ENCODE data around the gene LRRC75A.

Gene LRRC75A

DNA sequence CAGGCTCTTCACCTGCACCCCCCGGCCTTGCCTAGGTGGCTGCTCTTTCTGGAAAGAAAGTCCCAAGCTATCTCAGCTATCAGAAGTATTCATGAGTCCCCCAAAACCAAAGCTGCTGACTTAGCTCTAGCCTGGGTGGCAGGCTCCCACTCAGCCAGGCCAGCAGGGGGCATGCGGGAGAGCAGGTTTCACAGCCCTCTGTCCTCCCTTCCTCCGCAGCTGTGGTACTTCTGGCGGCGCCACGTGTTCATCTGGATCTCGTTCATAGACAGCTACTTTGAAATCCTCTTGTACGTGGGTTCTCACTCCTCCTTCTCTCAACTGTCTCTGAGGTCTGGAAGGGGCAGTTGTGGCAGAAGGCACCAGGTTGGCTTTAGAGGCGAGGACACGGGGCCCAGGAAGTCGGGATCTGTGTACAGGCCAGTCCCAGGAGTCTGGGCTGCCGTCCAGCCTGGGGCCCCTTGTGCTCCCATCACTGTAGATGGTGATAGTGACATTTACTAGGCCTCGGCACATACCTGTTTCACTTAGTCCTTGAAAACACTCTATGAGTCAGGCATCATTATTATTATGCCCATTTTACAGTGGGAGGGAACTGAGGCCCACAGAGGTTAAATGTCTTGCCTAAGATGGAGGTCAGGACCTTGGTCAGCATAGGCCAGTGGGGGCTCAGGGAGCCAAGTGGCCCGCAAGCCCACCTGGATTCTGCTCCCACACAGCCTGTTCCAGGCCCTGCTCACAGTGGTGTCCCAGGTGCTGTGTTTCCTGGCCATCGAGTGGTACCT lies 63.7 kb downstream of the LRRC75A start:
- Histone ChIP-seq H3K9me3 (ENCODE audit: control insufficient read depth in 1 of 2, low read length in 2 of 2) (no peaks in the 10 kb centered on the region), H3K36me3 (ENCODE audit: control insufficient read depth in 1 of 2, insufficient read depth in 2 of 2, low read length in 2 of 2) (peaks cover under 1 to 34% of the 10 kb centered on the region in 2 donors), H3K27me3 (ENCODE audit: control insufficient read depth in 1 of 2, insufficient read depth in 2 of 2, low read length in 2 of 2) (no peaks in the 10 kb centered on the region), H3K4me1 (ENCODE audit: control insufficient read depth in 1 of 2, insufficient read depth in 2 of 2, low read length in 2 of 2) (no peaks in the 10 kb centered on the region), H3K4me3 (ENCODE audit: low read depth in 1 of 2, low read length in 2 of 2) (no peak overlapping the region), H3K9ac (ENCODE audit: low read depth in 1 of 2, low read length in 2 of 2) (no peak overlapping the region), H3K27ac (ENCODE audit: low read depth, low read length) (no peak overlapping the region)

DNA sequence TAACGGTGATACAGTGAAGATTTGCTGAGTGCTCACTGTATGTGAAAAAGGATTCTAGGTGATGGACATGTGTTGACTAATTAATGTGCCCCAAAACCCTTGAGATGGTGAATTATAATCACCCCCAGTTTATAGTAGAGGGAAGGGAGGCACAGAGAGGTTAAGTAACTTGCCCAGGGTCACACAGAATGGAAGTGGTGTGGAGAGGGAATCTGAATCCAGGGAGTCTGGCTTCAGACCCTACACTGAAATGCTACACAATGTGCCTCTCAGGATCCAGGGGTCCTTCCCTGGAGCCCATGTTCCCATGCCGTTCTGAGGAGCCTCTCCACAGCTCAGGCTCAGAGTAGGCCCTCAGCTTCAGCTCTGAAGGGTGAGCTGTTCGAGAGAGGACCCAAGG lies 65.0 kb downstream of the LRRC75A start:
- Histone ChIP-seq H3K4me3 (ENCODE audit: low read depth in 1 of 2, low read length in 2 of 2) (no peak overlapping the region), H3K27me3 (ENCODE audit: control insufficient read depth in 1 of 2, insufficient read depth in 2 of 2, low read length in 2 of 2) (no peaks in the 10 kb centered on the region), H3K27ac (ENCODE audit: low read depth, low read length) (no peak overlapping the region), H3K9me3 (ENCODE audit: control insufficient read depth in 1 of 2, low read length in 2 of 2) (no peaks in the 10 kb centered on the region), H3K4me1 (ENCODE audit: control insufficient read depth in 1 of 2, insufficient read depth in 2 of 2, low read length in 2 of 2) (no peaks in the 10 kb centered on the region), H3K9ac (ENCODE audit: low read depth in 1 of 2, low read length in 2 of 2) (no peak overlapping the region), H3K36me3 (ENCODE audit: control insufficient read depth in 1 of 2, insufficient read depth in 2 of 2, low read length in 2 of 2) (peaks cover 0 to 41% of the 10 kb centered on the region in 2 donors)

DNA sequence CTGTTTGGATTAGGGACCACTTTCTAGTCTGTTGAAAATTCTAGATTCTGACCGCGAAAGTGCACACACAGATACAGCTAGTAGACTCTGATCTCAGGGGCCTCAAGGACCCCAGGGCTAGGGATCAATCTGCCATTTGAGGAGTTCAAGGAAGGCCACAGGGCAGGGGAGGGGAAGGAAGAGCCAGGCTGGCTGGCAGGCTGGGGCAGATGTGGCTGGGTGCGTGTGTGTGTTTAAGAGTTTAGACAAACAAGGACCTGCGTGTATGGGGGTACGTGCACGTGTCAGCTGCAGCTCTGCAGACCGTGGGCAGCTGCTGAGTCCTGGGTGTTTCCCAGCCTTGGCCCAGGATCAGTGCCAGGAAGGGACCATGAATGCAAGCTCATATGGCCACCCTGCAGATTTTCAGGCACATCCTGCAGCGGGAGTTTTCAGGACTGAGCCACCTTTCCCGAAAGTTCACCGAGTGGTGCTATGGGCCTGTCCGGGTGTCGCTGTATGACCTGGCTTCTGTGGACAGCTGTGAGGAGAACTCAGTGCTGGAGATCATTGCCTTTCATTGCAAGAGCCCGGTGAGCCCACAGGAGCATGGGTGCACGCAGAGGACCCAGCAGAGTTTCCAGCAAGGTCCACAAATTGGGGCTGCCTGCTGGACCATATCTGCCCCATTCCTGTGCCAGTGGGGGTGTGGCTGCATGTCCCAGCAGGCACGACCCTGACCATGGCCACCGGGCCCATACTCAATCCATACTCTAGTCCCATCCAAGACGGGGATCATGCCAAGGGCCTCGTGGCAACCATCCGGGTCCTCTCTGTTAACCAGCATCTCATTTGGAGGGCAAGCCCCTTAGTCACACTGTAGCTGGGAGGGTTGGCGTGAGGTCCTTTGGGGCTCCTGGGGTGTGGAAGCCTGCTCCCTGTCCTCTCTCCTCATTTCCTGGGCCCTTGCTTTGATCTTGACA lies 66.0 kb downstream of the LRRC75A start:
- H3K27ac ChIP-seq (ENCODE audit: low read depth, low read length), result no peak overlapping the region
- no peak overlapping the region for H3K4me3 ChIP-seq (ENCODE audit: low read depth in 1 of 2, low read length in 2 of 2)
- H3K9me3 ChIP-seq (ENCODE audit: control insufficient read depth in 1 of 2, low read length in 2 of 2), result no peaks in the 10 kb centered on the region
- H3K4me1 ChIP-seq (ENCODE audit: control insufficient read depth in 1 of 2, insufficient read depth in 2 of 2, low read length in 2 of 2), result no peaks in the 10 kb centered on the region
- H3K27me3 ChIP-seq (ENCODE audit: control insufficient read depth in 1 of 2, insufficient read depth in 2 of 2, low read length in 2 of 2), result no peaks in the 10 kb centered on the region
- H3K36me3 ChIP-seq (ENCODE audit: control insufficient read depth in 1 of 2, insufficient read depth in 2 of 2, low read length in 2 of 2), result peaks cover 0 to 41% of the 10 kb centered on the region in 2 donors
- H3K9ac ChIP-seq (ENCODE audit: low read depth in 1 of 2, low read length in 2 of 2), result no peak overlapping the region

DNA sequence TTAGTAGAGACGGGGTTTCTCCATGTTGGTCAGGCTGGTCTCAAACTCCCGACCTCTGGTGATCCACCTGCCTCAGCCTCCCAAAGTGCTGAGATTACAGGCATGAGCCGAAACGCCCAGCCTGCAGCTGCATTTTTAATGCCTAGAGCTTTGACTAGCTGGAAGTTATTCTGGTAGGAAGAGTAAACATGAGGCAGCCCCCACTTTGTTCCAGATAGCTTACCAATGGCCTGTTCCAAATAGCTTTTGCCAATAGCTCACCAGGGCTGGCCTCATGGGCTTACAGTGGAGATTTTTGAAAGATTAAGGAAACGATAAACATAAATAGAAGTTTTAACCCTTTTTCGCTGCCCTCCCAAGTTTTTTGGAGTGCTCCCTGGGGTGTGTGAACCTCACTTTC lies 66.8 kb downstream of the LRRC75A start:
- Histone ChIP-seq H3K27ac (ENCODE audit: low read depth, low read length) (no peak overlapping the region), H3K4me1 (ENCODE audit: control insufficient read depth in 1 of 2, insufficient read depth in 2 of 2, low read length in 2 of 2) (peaks cover 0 to under 1% of the 10 kb centered on the region in 2 donors), H3K36me3 (ENCODE audit: control insufficient read depth in 1 of 2, insufficient read depth in 2 of 2, low read length in 2 of 2) (peaks cover 0 to 41% of the 10 kb centered on the region in 2 donors), H3K27me3 (ENCODE audit: control insufficient read depth in 1 of 2, insufficient read depth in 2 of 2, low read length in 2 of 2) (no peaks in the 10 kb centered on the region), H3K9me3 (ENCODE audit: control insufficient read depth in 1 of 2, low read length in 2 of 2) (no peaks in the 10 kb centered on the region), H3K4me3 (ENCODE audit: low read depth in 1 of 2, low read length in 2 of 2) (no peak overlapping the region), H3K9ac (ENCODE audit: low read depth in 1 of 2, low read length in 2 of 2) (no peak overlapping the region)

DNA sequence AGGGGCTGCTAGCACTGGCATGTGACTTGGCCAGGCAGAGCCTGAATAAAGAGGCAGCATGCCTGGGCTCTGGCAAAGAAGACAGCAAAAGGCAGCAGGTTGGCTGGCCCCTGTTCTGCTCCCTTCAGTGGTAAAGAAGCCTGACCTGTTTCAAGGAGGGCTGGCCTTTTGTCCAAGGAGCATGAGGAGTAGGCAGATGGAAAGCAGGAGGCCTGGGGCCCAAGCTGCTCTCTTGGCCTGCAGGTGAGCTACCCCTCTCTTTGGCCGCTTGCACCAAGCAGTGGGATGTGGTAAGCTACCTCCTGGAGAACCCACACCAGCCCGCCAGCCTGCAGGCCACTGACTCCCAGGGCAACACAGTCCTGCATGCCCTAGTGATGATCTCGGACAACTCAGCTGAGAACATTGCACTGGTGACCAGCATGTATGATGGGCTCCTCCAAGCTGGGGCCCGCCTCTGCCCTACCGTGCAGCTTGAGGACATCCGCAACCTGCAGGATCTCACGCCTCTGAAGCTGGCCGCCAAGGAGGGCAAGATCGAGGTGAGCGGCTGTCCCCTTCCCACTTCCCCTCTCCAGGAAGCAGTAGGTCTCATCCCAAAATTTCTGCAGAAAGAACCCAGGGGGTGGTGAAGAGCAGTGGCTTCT lies 68.6 kb downstream of the LRRC75A start:
- no peaks in the 10 kb centered on the region for H3K9me3 ChIP-seq (ENCODE audit: control insufficient read depth in 1 of 2, low read length in 2 of 2)
- H3K36me3 ChIP-seq (ENCODE audit: control insufficient read depth in 1 of 2, insufficient read depth in 2 of 2, low read length in 2 of 2), result peaks cover 0 to 37% of the 10 kb centered on the region in 2 donors
- H3K4me3 ChIP-seq (ENCODE audit: low read depth in 1 of 2, low read length in 2 of 2), result no peak overlapping the region
- no peak overlapping the region for H3K9ac ChIP-seq (ENCODE audit: low read depth in 1 of 2, low read length in 2 of 2)
- no peaks in the 10 kb centered on the region for H3K27me3 ChIP-seq (ENCODE audit: control insufficient read depth in 1 of 2, insufficient read depth in 2 of 2, low read length in 2 of 2)
- no peak overlapping the region for H3K27ac ChIP-seq (ENCODE audit: low read depth, low read length)
- H3K4me1 ChIP-seq (ENCODE audit: control insufficient read depth in 1 of 2, insufficient read depth in 2 of 2, low read length in 2 of 2), result peaks cover 16% of the 10 kb centered on the region in 2 donors

DNA sequence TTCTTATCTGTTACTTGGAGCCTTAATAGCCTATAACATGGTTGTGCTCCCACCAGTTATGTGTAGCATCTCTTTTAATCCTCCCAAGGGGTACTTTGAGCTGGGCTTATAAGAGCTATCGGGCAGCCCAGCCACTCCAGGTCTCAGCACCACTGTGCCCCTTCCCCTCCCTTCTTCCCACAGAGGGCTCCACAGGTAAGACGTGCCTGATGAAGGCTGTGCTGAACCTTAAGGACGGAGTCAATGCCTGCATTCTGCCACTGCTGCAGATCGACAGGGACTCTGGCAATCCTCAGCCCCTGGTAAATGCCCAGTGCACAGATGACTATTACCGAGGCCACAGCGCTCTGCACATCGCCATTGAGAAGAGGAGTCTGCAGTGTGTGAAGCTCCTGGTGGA lies 69.6 kb downstream of the LRRC75A start:
- no peak overlapping the region for H3K4me3 ChIP-seq (ENCODE audit: low read depth in 1 of 2, low read length in 2 of 2)
- H3K9ac ChIP-seq (ENCODE audit: low read depth in 1 of 2, low read length in 2 of 2), result no peak overlapping the region
- no peak overlapping the region for H3K27ac ChIP-seq (ENCODE audit: low read depth, low read length)
- no peaks in the 10 kb centered on the region for H3K27me3 ChIP-seq (ENCODE audit: control insufficient read depth in 1 of 2, insufficient read depth in 2 of 2, low read length in 2 of 2)
- peaks cover 5 to 42% of the 10 kb centered on the region in 2 donors for H3K36me3 ChIP-seq (ENCODE audit: control insufficient read depth in 1 of 2, insufficient read depth in 2 of 2, low read length in 2 of 2)
- no peaks in the 10 kb centered on the region for H3K9me3 ChIP-seq (ENCODE audit: control insufficient read depth in 1 of 2, low read length in 2 of 2)
- H3K4me1 ChIP-seq (ENCODE audit: control insufficient read depth in 1 of 2, insufficient read depth in 2 of 2, low read length in 2 of 2), result peaks cover 16 to 25% of the 10 kb centered on the region in 2 donors

DNA sequence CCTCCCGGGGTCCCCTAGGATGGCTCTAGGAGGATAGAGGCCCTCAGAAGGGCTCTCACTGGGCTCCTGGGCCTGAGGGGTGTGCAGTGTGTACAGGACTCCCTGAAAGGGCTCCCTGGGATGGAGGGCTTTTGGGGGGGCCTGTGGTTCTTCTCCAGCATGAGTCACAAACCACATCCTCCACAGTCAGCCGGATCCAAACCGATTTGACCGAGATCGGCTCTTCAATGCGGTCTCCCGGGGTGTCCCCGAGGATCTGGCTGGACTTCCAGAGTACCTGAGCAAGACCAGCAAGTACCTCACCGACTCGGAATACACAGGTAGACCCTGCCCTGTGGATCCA lies 72.1 kb downstream of the LRRC75A start:
- H3K27me3 ChIP-seq (ENCODE audit: control insufficient read depth in 1 of 2, insufficient read depth in 2 of 2, low read length in 2 of 2), result no peaks in the 10 kb centered on the region
- H3K9me3 ChIP-seq (ENCODE audit: control insufficient read depth in 1 of 2, low read length in 2 of 2), result no peaks in the 10 kb centered on the region
- peaks cover 5 to 26% of the 10 kb centered on the region in 2 donors for H3K36me3 ChIP-seq (ENCODE audit: control insufficient read depth in 1 of 2, insufficient read depth in 2 of 2, low read length in 2 of 2)
- H3K4me3 ChIP-seq (ENCODE audit: low read depth in 1 of 2, low read length in 2 of 2), result no peak overlapping the region
- peak overlapping the region; percentile 63 for H3K27ac ChIP-seq (ENCODE audit: low read depth, low read length)
- peak overlapping the region in 1 of 2 donors; percentile 39 for H3K9ac ChIP-seq (ENCODE audit: low read depth in 1 of 2, low read length in 2 of 2)
- H3K4me1 ChIP-seq (ENCODE audit: control insufficient read depth in 1 of 2, insufficient read depth in 2 of 2, low read length in 2 of 2), result peaks cover 21 to 37% of the 10 kb centered on the region in 2 donors

DNA sequence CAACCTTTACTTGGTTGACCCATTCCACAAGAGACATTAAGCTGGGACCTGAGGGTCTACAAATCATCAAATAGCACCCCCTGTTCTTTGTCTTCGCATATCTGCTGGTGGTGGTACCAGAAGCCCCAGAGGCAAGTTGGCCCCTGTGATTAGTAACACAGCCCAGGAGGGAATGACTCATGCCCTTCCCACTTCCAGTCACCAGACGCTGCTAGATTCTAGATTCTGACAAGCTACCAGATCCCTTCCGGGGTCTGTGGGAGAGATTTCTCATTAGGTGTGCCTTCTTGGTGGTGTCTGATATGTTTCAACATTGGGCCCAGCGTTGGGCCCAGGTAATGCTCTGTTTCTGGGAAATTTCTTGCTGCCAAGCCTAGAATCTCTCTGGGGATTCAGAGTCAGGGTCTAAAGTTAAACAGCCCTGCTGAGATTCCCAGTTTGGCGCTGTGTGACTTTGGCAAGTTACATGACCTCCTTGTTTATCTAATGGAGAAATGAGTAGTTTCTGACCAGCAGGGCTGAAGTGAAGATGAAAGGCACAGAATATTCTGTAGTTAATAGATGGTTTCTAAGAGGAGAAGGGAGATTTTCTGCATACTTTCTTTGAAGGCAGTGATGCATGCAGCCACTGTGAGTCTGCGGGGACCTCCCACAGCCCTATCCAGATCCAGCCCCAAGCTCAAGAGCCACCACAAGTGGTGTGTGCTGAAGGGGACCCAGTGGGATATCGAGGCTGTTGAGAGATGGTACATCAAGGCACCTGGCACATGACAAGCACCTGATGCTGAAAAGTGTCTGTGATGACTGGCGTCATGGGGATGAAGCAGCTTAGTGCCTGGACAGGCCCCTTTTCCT lies 72.7 kb downstream of the LRRC75A start:
- Histone ChIP-seq H3K27me3 (ENCODE audit: control insufficient read depth in 1 of 2, insufficient read depth in 2 of 2, low read length in 2 of 2) (no peaks in the 10 kb centered on the region), H3K4me1 (ENCODE audit: control insufficient read depth in 1 of 2, insufficient read depth in 2 of 2, low read length in 2 of 2) (peaks cover 21 to 37% of the 10 kb centered on the region in 2 donors), H3K4me3 (ENCODE audit: low read depth in 1 of 2, low read length in 2 of 2) (no peak overlapping the region), H3K9me3 (ENCODE audit: control insufficient read depth in 1 of 2, low read length in 2 of 2) (no peaks in the 10 kb centered on the region), H3K27ac (ENCODE audit: low read depth, low read length) (peak overlapping the region; percentile 63), H3K9ac (ENCODE audit: low read depth in 1 of 2, low read length in 2 of 2) (peak overlapping the region in 1 of 2 donors; percentile 39), H3K36me3 (ENCODE audit: control insufficient read depth in 1 of 2, insufficient read depth in 2 of 2, low read length in 2 of 2) (peaks cover 5 to 26% of the 10 kb centered on the region in 2 donors)

DNA sequence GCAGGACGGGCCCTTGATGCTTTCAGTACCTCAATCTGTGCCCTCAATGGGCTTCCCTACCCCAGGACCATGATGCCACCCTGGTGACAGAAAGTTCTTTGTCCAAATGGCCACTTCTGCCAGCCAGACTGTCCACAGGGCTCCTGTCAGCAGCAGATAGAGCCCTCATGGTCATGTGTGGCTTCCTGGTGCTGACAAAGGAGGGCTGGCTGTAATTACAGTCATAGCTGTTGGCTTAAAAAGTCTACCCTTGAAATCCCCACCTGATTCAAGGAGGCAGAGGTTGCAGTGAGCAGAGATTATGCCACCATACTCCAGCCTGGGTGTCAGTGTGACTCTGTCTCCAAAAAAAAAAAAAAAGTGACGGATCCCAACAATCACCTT lies 73.3 kb downstream of the LRRC75A start:
- no peak overlapping the region for H3K4me3 ChIP-seq (ENCODE audit: low read depth in 1 of 2, low read length in 2 of 2)
- H3K9me3 ChIP-seq (ENCODE audit: control insufficient read depth in 1 of 2, low read length in 2 of 2), result no peaks in the 10 kb centered on the region
- H3K36me3 ChIP-seq (ENCODE audit: control insufficient read depth in 1 of 2, insufficient read depth in 2 of 2, low read length in 2 of 2), result peaks cover 5 to 26% of the 10 kb centered on the region in 2 donors
- H3K4me1 ChIP-seq (ENCODE audit: control insufficient read depth in 1 of 2, insufficient read depth in 2 of 2, low read length in 2 of 2), result peaks cover 21 to 37% of the 10 kb centered on the region in 2 donors
- no peaks in the 10 kb centered on the region for H3K27me3 ChIP-seq (ENCODE audit: control insufficient read depth in 1 of 2, insufficient read depth in 2 of 2, low read length in 2 of 2)
- no peak overlapping the region for H3K27ac ChIP-seq (ENCODE audit: low read depth, low read length)
- H3K9ac ChIP-seq (ENCODE audit: low read depth in 1 of 2, low read length in 2 of 2), result no peak overlapping the region

All from duodenal mucosa (tissue), 2 donors.